ENCODE data around the gene CDRT4.

Gene CDRT4

GRCh38 chr17:15462976-15463772, 4.2 kb downstream of the CDRT4 start:
- peak overlapping the region; percentile 38 to 79 for H3K27ac ChIP-seq
- no peak overlapping the region for H3K4me3 ChIP-seq
- TF ChIP-seq, protein P1, sequence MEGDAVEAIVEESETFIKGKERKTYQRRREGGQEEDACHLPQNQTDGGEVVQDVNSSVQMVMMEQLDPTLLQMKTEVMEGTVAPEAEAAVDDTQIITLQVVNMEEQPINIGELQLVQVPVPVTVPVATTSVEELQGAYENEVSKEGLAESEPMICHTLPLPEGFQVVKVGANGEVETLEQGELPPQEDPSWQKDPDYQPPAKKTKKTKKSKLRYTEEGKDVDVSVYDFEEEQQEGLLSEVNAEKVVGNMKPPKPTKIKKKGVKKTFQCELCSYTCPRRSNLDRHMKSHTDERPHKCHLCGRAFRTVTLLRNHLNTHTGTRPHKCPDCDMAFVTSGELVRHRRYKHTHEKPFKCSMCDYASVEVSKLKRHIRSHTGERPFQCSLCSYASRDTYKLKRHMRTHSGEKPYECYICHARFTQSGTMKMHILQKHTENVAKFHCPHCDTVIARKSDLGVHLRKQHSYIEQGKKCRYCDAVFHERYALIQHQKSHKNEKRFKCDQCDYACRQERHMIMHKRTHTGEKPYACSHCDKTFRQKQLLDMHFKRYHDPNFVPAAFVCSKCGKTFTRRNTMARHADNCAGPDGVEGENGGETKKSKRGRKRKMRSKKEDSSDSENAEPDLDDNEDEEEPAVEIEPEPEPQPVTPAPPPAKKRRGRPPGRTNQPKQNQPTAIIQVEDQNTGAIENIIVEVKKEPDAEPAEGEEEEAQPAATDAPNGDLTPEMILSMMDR (IDR thresholded peaks at IDR 0.05) = no peak
- no peak for DNase-seq (ENCODE audit: low spot score)

DNA sequence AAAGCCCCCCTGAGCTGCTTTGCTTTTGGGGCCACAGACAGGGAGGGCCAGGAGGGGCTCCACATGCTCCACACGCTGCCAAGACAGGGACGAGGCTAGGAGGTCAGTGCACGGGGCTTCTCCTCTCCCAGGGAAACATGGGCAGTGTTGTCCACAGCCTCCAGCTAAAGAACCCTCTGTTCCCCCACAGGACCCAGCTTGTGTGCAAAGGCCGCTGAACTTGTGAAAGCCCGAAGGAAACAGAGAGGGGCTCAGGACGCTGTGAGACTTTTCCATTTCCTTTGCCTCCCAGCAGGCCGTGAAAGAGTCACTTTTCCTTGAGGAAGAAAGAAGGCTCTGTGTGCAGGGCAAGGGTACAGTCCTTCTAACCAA, 9.7 kb downstream of the CDRT4 start:
- TF ChIP-seq, protein P1 (IDR thresholded peaks at IDR 0.05) = no peak
- Histone ChIP-seq H3K4me3 (peak overlapping the region; percentile 23), H3K27ac (peak overlapping the region; percentile 48 to 66)
- DNase-seq (ENCODE audit: low spot score) = no peak

DNA sequence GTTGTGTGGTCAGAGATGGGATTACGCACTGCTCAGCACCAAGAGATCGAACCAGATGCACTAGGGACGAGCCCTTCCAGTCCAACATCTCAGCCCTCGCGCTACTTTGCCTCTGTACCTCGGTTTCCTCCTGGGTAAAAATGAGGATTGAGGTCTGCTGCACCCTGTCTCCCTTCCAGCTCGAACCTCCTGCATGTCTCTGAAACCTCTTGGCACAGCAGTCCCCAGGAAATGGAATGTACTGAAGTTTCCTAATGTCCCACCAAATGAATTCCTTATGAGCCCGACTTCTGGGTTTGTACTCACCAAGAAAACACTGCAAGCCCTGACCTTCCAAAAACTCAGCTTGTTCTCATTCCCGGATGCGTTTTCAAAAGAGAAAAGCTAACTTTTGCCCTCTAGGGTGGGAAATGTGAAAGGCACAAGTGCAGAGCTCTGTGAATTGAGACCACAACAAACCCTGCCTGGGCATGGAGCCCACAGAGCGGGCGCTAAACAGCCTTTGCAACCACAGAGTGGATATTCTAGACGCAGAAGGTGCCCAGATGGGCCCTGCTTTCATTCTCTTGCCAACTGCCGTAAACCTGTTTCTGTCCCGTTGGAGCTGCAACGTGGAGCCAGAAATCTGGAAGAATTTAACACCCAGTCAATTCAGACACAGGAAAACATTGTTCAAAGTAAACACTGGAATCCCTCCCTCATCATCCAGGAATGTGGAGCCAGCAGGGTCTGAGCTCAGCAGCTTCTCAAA, 10.3 kb downstream of the CDRT4 start:
- H3K4me3 ChIP-seq = peak overlapping the region; percentile 23
- TF ChIP-seq, protein P1 (IDR thresholded peaks at IDR 0.05) = no peak
- peak overlapping the region; percentile 48 to 66 for H3K27ac ChIP-seq
- no peak for DNase-seq (ENCODE audit: low spot score)

DNA sequence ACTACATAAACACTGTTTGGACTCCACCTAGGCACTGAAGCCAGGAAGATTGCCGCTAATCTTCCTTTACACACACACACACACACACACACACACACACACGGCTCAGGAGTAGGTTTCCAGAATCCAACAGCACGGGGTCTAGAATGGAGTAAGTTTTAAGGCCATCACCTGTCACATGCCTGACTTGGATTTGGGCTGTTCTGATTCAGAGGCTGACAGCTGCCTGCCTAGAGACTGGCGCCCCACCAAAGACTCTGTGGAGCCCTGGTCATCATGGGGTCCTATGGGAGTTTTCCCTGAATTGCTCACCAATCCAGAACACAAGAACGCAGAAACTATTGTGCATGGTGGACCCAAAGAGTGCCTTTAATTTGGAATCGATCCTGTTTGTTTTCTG, 10.9 kb downstream of the CDRT4 start:
- H3K4me3 ChIP-seq = peak overlapping the region; percentile 23
- peak overlapping the region in 1 of 2 donors; percentile 66 for H3K27ac ChIP-seq
- TF ChIP-seq, protein P1 (IDR thresholded peaks at IDR 0.05) = no peak
- DNase-seq (ENCODE audit: low spot score) = no peak

DNA sequence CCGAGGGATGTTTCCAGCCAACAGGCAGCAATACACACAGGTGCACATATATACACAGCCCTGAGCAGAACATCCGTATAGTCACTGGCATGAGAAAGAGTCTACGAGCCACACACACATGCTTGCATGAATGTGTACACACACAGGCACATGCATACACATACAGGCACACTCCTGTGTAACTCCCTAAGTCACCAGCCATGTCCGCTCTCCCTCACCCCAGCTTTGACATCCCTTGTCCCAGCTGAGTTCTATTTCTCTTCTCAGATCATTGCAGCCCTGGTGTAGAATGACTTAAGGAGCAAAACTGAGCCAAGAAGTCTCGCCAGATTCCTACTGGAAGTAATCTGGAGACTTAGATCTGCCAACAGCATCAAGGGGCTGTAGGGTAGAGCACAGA, 13.1 kb downstream of the CDRT4 start:
- Histone ChIP-seq H3K27ac (no peak overlapping the region), H3K4me3 (no peak overlapping the region)
- no peak for DNase-seq (ENCODE audit: low spot score)
- TF ChIP-seq, protein P1 (IDR thresholded peaks at IDR 0.05) = no peak

GRCh38 chr17:15453782-15454181, 13.6 kb downstream of the CDRT4 start:
- no peak overlapping the region for H3K4me3 ChIP-seq
- DNase-seq (ENCODE audit: low spot score) = no peak
- TF ChIP-seq, protein P1 (IDR thresholded peaks at IDR 0.05) = no peak
- H3K27ac ChIP-seq = no peak overlapping the region

Data from coronary artery (tissue), 2 donors.